ENCODE data around the gene ADGRA1.

The ADGRA1 gene

GRCh38 chr10:133075346-133076137 lies 12.2 kb upstream of the ADGRA1 start:
- DNase-seq (ENCODE audit: low read depth in 3 of 3), result no peak

- DNase-seq (ENCODE audit: low read depth in 3 of 3), result no peak
These were observed 11.3 kb upstream of the ADGRA1 start for GRCh38 chr10:133076274-133077038.

DNA sequence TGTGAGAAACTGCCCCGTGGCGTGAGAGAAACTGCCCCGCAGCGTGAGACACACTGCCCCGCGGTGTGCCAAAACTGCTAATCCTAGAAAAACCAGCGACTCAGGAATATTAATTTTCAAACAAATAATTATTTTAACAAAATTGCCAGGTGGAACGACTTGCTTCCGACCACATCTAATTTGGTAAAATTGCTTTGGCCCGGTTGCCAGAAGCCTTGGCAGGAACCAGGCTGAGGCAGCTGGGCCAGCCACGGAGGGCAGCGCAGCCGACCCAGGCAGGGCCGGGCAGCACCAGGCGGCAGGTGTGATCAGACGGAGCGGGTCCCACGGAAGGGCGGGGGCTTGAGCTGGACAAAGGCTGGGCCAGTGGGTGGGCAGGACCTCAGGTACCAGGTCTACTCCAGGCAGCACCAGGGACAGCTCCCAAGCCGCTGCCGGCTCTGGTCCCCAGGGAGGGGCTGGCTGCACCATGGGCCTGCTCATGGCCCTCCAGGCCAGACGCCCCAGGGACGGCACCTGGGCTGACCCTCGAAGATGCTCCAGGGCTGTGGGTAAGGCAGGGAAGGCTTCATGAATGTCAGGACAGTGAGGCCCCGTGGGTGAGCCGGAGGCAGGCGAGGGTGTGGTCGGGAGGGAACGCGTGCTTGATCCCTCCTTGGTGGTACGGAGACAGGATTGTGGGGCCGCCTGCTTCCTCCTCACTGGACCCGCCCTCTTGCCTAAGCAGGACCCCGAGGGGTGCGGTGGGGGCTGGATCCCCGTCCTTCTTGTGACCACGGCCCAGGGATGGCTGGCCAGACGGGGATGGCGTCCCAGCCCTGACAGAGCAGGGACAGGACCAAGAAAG lies 7.7 kb upstream of the ADGRA1 start:
- no peak for DNase-seq (ENCODE audit: low read depth in 3 of 3)

DNA sequence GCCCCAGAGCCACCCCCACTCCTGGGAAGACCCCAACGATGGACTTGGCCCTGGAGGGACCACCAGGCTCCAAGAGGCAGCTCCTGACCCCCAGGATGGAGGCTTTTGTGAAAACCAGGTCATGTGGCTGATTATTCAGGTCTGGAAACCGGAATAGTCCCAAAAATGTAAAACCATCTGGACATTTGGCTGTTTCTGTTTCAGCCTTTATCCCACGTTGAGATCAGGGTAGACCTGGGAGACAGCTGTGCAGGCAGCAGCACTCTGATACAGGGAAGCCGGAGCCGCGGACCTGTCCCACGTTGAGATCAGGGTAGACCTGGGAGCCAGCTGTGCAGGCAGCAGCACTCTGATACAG lies 7.1 kb upstream of the ADGRA1 start:
- DNase-seq (ENCODE audit: low read depth in 3 of 3), result no peak

DNA sequence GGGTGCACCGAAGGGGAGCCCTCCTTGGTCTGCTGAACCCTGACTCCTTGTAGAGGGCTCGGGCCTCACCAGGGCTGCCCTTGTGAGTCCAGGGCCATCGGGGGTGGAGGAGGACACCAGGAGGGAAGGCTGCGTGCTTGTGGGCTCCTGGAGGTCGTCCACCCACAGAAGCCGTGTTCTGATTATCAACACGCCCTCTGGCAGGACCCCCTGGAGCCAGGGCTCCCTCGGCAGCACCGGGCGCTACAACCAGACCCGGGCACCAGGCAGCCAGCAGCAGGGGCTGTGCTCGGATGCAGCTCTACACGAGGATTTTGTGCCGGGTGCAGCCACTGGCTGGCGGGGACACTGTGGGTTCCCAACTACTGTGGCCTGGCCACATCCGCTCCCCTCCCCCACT lies 6.1 kb upstream of the ADGRA1 start:
- DNase-seq (ENCODE audit: low read depth in 3 of 3), result no peak

DNA sequence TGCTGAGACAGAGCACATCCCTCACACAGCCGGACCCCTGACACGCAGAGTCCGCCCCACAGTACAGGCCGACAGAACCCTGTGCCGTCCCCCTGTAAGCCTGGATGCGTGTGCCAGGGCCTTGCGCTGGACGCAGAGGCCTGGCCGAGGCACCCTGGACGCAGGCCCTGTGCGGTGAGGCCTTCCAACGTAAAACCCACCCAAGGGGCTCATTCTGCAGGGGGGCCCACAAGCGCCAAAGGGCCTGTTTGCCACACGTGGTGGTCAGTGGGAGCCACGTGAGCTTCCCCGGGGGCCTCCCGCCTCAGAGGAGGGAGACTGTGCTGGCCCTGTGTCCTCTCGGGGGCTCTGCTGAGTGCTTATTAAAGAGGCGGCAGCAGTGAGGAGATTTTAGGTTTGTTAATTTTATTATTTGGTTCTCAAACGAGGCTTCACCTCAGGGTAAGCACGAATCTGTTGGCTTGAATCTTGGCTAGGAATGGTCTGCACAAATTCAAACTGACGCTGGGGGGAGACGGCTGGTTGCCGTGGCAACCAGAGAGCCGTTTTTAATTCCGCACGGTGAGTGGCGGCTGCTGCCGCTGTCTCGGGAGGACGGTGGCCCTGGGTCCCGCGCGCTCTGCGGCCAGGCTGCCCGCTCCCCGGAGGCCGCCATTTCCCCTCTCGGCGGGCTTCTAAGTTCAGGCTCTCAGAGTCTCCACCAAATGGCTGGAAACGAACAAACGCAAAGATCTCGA lies 4.9 kb upstream of the ADGRA1 start:
- DNase-seq (ENCODE audit: low read depth in 3 of 3), result no peak

DNA sequence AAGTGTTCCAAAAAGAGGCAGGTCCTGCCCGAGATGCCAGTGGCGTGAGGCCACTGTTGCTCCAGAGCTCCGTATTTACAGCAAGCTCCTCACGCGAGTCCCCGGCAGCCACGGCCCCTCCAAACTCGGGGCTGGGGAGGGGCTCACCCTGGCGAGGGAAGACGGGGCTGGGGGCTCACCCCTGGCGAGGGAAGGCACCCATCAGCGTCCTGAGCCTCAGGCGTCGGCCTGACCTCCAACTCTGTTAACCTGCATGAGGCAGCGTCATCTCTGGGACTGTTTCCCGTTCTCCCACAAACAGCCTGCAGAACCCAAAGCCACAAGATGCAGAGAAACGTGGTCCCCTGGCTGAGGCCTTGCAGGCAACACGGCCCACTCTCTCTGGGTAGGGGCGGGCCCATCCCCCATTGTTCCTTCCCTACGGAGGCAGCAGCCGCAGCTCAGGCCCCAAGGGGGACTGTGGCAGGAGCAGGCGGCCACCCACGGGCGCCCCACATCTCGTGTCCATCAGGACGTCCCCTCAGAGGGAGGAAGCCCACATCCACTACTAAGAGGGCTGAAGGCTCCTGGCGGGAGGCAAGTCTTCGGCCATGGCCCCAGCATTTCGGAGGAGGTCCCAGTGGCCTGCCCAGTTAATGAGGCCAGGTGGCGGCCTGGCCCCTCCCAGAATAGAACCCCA lies 4.2 kb upstream of the ADGRA1 start:
- no peak for DNase-seq (ENCODE audit: low read depth in 3 of 3)

DNA sequence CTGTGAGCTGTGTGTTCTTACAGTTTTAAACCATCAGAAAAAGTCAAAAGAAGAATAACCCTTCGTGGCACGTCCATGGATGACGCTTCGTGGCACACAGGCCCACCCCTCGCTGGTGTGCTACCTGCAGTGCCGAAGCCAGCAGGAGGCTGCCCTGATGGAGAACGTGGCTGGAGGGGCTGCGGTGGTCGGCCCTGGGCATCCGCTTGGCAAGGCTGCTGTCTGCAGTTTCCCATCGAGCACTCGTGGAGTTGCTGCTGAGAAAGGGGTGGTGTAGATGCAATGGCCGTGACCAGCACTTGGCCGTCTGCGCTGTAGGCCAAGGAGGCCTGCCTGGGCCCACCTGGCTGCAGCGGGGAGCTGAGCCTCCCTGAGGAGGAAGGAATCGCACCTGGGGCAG lies 3.2 kb upstream of the ADGRA1 start:
- no peak for DNase-seq (ENCODE audit: low read depth in 3 of 3)

- DNase-seq (ENCODE audit: low read depth in 3 of 3), result no peak
These were observed 2.2 kb upstream of the ADGRA1 start for GRCh38 chr10:133085251-133086125.

- DNase-seq (ENCODE audit: low read depth in 3 of 3), result no peak
These were observed 1.5 kb upstream of the ADGRA1 start for GRCh38 chr10:133086247-133086646.

- no peak for DNase-seq (ENCODE audit: low read depth in 3 of 3)
These were observed 562 bp upstream of the ADGRA1 start for GRCh38 chr10:133087045-133087678.

- no peak for DNase-seq (ENCODE audit: low read depth in 3 of 3)
These were observed 643 bp downstream of the ADGRA1 start for GRCh38 chr10:133088179-133088955.

DNA sequence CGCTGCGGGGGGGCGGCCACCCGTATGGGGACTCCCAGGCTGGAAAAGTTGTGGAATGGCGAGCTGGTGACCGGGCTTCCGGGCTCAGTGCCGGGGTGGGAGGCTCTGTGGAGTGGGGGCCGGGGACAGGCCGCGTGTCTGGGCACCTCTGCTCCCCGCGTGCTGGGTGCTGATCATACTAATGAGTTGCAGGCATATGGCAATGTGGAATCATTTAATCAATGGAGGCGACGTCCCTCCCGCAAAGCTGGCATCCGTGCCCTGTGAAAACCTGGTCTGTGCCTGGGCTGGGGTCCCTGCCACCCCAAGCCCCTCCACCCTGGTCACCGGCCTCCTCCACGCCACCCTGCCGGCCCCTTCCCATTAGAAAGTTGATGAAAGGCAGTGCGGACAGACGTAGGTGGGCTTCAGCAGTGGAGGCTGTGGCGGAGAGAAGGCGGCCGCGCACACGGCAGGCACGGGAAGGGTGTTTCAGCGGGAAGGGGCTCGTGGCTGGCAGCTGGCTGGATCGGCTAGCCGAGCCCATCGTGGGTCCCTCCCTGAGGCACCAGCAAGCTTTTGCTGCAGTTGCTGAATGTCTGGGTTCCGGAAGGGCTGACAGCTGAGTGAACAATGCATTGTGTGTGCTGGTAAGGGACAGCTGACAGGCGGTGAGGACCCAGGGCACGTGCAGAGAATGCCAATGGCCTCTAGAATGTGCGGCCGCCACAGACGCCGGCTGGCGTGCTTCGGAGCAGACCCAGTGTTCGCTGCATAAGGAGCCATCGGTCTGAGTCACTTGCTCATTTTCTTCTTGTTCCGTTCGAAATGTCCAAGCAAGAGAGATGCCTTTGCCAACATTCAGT lies 1.5 kb downstream of the ADGRA1 start:
- no peak for DNase-seq (ENCODE audit: low read depth in 3 of 3)

DNA sequence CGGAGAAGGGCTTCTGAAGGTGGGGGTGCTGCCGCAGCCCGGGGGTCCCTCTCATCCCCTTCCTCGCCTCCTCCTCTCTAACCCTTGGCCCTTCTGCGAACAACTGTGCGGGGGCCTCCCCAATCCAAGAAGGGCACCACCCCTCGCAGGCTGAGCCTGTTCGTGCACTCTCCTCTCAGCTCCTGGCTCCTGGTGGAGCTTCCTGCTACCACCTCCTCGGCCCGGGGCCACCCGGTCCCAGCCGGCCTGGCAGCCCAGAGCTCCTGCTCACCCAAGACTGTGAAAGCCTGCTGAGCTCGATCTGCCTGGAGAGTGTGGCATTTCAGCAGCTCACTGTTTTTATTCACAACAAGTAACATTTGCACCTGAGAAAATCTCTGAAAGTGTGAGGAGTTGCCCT lies 2.4 kb downstream of the ADGRA1 start:
- no peak for DNase-seq (ENCODE audit: low read depth in 3 of 3)

- DNase-seq (ENCODE audit: low read depth in 3 of 3), result no peak
These were observed 2.9 kb downstream of the ADGRA1 start for GRCh38 chr10:133090654-133091053.

DNA sequence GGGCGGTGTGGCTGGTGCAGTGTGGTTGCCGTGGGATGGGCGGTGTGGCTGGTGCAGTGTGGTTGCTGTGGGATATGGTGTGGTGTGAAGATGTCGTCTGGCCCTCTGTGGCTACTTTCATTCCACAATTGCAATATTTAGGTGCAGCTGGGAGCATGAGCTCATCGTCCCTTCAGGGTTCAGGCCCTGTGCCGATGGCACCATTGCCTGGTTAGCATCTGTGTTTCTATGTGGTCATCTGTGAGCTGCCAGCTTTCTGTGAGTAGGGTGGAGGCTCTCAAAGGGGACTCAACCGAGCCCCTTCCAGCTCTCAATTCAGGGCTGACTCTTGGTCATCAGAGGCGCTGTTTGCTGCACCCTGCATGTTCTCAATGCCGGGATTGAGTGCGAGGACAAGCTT lies 3.6 kb downstream of the ADGRA1 start:
- DNase-seq (ENCODE audit: low read depth in 3 of 3), result no peak

- no peak for DNase-seq (ENCODE audit: low read depth in 3 of 3)
These were observed 5.6 kb downstream of the ADGRA1 start for GRCh38 chr10:133093291-133093690.

DNA sequence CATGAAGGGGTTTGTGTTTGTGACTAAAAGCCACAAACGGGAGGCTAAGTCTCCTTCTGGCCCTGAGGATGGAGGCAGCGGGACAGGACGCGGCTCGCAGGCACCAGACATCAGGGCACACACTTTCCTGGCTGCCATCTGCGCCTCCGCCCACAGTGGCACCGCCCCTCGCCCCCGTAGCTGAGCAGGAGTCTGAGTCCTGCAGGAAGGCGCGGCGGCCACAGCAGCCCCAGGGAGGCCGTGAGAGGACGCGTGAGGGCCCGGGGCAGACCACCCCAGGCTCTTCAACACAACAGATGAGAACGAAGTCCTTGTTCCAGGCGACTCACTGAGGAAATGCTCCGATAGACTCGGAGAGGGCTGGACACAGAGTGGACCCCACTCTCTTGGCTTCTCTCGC lies 6.6 kb downstream of the ADGRA1 start:
- DNase-seq (ENCODE audit: low read depth in 3 of 3), result no peak
